ENCODE measurements around the gene DHPS.
"Not testable (repeated sequence)": the region's sequence is repeated elsewhere in the genome, so short reads cannot be mapped to it uniquely, and the experiment has no call there.

DHPS gene

DNA sequence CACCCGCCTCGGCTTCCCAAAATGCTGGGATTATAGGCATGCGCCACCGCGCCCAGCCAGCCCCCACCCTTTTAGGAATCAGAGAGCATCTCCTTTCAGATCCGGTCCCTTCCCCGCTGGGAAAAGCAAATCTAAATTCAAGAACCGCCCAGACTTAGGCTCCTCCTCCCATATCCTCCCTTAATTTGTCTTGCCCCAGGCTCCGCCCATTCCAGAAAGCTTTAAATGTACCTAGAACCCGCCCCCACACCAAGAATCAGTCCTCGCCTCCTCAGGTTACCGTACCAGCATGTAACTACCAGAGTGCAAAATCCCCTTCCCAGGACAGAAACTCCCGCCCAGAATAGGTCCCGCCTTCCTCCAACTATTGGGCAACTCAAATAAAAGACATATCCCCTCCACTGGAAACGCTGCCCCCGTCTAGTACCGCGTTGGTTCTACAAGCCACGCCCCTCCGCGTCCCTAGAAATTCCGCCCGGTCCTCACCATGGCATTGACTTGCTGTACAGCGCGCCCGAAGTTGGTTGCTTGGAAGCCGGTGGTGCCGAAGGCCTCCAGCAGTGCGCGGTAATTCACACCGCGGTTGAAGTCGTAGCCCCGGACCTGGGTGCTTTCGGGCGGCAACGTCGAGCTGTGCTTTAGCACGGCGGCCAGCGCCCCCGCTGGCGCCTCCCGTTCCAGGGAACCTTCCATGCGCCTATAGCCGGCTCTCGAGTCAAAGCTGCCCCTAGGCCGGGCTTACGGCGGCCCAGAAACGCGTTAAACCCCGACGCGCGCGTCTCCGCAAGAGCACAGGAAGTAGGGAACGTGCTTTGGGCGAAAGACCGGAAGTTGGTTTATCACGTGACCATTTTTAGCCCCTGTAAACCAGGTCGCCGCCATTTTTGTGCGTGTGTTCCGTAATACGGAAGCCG lies at the start of gene DHPS:
TSS of gene DHPS (minus strand) at position 807 of the 914 bp plus-strand sequence. CDS start at position 693, 114 bp downstream.
- DNase-seq = peak; percentile 21 to 71

DNA sequence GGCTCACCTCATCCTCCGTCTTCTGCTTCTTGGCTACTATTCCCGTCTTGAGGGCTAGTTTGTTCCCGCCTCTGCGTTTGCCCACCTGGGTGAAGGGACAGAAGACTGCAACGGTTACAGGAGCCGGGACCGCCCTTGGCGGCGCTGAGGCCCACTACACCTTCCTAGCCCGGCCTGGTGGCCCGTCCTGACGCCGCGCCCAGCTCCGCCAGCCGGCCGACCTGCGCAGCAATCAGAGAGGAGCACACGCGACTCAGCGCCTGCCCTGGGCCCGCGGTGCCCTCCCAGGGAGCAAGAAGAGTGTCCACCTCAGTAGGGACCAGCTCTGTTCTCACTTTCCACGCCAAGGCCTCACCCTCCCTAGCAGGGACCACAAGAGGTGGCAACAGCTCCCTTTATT lies 49.7 kb upstream of the DHPS start:
- DNase-seq = no peak

GRCh38 chr19:12730064-12730463 lies 48.4 kb upstream of the DHPS start:
- no peak for DNase-seq

- DNase-seq = no peak
Measured at GRCh38 chr19:12727745-12728433, 46.2 kb upstream of the DHPS start.

DNA sequence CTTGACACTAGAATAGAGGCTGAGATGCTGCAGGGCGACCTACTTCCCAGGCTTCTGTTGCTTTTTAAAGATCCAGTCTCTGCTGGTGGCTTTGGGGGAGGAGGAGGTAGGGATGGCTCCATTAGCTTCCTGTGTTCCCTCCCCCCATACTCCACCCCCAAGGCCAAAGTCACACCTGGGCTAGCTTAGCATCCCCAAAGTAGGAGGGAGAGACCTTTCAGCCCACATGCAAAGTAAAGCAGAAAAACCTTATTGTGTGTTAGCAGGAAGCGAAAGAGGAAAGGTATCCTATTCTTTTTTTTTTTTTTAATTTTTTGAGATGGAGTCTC lies 45.3 kb upstream of the DHPS start:
- no peak for DNase-seq

DNA sequence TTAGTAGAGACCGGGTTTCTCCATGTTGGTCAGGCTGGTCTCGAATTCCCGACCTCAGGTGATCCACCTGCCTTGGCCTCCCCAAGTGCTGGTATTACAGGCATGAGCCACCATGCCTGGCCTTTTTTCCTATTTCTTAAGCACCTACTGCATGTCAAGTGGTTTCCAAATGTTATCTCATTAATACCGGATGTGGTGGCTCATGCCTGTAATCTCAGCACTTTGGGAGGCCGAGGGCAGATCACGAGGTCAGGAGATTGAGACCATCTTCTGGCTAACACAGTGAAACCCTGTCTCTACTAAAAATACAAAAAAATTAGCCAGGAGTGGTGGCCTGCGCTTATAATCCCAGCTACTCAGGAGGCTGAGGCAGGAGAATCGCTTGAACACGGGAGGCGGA lies 43.9 kb upstream of the DHPS start:
- not testable (repeated sequence) for DNase-seq

- DNase-seq = peak in 1 of 2 experiments; percentile 1
Measured at GRCh38 chr19:12723641-12724426, 42.2 kb upstream of the DHPS start, which contains the start of gene TNPO2. Gene TNPO2, minus strand, starts transcription at chr19:12723932. Its CDS starts 2,955 bp downstream, at chr19:12720977.

- DNase-seq = no peak
Measured at GRCh38 chr19:12723381-12723640, 41.6 kb upstream of the DHPS start.

GRCh38 chr19:12722566-12723380 lies 41.1 kb upstream of the DHPS start:
- peak; percentile 40 to 84 for DNase-seq

DNA sequence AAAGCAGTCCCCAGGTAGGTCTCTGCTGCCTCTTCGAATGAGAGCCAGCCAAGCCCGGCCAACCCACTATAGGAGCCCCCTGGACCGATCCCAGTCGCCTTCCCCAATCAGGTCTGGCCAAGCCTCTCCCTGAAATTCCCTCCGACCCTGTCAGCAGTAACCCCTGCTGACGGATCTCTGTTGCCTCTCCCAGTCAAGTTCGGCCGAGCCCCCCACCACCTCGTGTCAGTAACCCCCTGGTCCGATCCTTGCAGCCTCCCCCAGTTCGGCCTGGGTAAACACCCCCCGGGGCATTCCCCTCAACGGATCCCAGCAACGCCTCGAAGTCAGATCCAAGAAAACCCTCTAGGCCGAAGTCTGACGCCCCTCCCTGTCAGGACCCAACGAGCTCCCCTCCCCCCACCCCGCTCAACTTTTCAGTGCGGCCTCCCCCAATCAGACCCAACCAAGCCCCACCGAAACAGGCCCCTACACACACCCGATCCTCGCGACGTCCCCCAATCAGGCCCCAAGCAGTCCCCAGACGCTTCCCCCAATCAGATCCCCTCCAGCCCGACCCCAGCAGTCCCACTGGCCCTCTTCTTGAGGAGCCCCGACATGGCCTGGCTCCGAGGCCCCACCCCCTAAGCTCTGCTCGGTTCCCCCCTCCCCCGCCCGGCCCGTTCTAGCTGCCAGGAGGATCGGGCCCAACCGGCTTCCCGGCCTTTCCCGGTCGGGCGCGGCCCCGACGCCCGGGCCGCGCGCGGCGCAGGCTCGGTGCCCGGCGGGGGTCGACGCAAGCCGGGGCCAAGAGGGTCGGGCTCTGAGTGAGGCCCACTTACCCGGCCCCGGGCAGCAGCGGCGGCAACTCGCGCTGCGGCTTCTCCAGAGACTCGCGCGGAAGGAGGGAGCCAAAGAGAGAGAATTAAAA lies 40.2 kb upstream of the DHPS start:
- DNase-seq = no peak

DNA sequence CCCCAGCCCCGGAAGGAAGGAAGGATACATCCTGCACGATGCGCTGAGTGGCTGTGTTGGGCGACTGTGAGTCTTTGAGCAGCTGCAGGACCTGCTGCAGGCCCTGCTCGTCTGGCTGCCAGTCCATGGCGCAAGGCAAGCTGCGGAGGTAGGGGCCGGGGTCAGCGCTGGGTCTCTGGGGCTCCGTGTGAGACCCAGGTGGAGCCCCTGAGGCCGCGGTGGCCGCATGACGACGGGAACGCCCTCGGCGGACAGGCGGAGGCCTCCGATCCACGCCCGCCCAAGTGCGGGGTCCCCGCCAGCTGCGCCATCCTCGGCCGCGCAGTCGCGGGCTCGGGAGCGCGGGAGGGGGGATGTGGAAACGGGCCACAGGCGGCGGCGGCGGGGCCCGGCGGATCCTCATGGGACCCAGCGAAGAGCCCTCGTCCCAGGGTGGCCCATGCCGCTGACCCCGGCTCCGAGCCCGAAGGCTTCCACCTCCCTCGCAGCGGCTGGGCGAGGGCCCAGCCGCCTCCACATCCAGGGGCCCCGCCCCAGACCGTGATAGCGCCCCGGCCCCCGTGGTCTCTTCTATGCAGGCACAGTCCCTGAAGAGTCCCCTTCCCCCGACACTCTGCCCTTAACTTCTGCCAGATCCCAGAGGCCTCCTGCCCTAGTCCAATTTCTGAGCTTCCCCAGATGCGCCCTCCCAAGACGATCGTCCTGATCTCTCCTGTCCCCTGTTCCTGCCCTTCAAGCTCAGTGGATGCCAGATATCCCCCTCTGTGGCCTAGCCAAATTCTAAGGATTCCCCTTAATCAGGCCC lies 39.4 kb upstream of the DHPS start:
- DNase-seq = no peak

DNA sequence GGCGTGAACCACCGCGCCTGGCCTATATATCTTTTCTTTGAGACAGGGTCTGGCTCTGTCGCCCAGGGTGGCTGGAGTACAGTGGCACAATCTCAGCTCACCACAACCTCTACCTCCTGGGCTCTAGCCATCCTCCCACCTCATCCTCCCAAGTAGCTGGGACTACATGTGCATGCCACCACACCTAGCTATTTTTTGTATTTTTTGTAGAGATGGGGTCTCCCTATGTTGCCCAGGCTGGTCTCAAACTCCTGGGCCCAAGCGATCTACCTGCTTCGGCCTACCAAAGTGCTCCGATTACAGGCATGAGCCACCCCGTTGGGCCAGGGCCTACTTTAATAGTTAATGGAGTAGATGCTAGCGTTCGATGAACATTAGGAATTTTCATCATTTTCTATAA lies 38.6 kb upstream of the DHPS start:
- DNase-seq = no peak

GRCh38 chr19:12715929-12716328 lies 34.2 kb upstream of the DHPS start:
- no peak for DNase-seq

DNA sequence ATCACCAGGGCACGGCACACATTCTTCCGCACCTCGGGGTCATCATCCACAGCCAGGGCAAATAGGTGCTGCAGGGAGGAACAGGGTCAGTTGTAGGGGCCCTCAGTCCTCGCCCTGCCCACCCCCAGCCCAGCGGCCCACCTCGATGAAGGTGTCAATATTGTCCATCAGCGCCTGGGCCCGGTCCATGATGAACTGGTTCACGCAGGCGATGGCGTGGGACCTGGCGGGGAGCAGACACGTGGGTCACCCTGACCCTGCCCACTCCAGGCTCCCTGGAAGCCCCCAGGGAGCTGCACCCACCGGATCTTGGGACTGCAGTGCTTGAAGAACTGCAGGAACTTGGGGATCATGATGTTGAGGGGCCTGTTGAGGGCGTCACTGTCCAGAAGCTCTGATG lies 33.4 kb upstream of the DHPS start:
- no peak for DNase-seq

- not testable (repeated sequence) for DNase-seq
Measured at GRCh38 chr19:12713304-12713703, 31.6 kb upstream of the DHPS start.

DNA sequence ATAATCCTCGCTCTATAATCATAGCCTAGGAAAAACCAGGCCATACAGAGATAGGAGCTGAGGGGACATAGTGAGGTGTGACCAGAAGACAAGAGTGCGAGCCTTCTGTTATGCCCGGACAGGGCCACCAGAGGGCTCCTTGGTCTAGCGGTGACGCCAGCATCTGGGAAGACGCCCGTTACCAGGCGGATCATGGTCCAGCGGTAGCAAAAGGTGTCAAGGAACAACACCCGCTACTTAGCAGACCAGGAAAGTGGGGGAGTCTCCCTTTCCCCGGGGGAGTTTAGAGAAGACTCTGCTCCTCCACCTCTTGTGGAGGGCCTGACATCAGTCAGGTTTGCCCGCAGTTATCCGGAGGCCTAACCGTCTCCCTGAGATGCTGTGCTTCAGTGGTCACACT lies 30.4 kb upstream of the DHPS start:
- DNase-seq = not testable (repeated sequence)

GRCh38 chr19:12711187-12711586 lies 29.5 kb upstream of the DHPS start:
- DNase-seq = no peak

GRCh38 chr19:12708641-12709040 lies 27.0 kb upstream of the DHPS start:
- no peak for DNase-seq

DNA sequence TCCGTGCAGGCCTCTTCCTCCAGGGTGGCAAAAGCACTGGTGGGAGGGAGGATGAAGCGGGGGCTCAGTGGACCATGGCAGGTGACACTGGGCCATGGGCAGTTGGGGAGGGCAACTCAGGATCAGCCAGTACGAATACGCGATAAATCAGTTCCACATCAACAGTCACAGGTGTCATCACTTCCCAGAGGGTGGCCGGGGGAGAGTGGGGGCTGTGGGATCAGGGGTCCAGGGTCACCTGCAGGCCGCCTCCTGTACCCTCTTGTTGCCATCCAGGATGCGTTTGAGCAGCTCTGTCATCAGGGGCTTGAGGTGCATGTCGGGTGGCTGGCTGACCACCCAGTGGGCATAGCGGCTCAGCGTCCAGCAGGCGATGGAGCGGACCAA lies 24.6 kb upstream of the DHPS start:
- no peak for DNase-seq

- no peak for DNase-seq
Measured at GRCh38 chr19:12705654-12706331, 24.1 kb upstream of the DHPS start.

Measured in cerebellar nuclear complex (tissue), 1 donor.